Measurements from ENCODE around the gene CHRNA1. TPM values are rescaled to one million over a fixed set of nuclear protein-coding genes. Genes with fewer than 3 reads are reported as not detected.

CHRNA1 gene
- total RNA-seq, 1 experiment from 2014 or later = not detected

DNA sequence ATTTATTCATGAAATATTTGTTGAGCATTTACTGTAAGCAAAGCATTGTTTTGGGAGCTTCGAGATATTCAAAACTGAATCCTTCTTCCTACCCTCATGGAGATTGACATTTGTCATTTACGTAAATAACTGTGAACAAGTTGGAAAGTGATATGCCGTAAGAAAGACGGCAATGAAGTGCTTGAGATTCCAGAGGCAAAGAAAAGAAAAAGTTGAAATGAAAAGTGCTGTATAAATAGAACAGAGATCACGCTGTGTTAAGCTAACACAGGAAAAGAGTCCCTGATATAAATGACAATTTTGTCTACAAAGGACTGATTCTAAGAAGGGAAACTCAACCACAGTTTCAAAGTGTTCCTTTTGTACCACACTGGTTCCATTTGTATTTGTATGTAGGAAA, 1.8 kb downstream of the CHRNA1 start:
- Histone ChIP-seq H3K14ac (ENCODE audit: insufficient read depth, low read length) (no peak overlapping the region), H3T11ph (ENCODE audit: low read length) (no peak overlapping the region), H4K91ac (ENCODE audit: insufficient read length, low read depth, low read length) (no peak overlapping the region), H3K23ac (ENCODE audit: insufficient read length, low read depth, low read length) (no peak overlapping the region), H3K27me3 (ENCODE audit: insufficient read depth, low read length) (no peaks in the 10 kb centered on the region), H2BK5ac (ENCODE audit: insufficient read length, low read length) (no peak overlapping the region), H3K4me1 (ENCODE audit: insufficient read depth, low read length) (0 out of 2 replicates have a peak, but pooled peaks cover 4% of the 10 kb centered on the region), H2AFZ (ENCODE audit: low read length) (no peak overlapping the region), H3K56ac (ENCODE audit: insufficient read length, low read depth, low read length) (no peak overlapping the region), H2AK5ac (ENCODE audit: insufficient read length, low read length) (no peak overlapping the region), H4K8ac (replicated peaks; ENCODE audit: insufficient read length, low read depth, low read length) (no peak overlapping the region), H3K79me2 (ENCODE audit: insufficient read depth, low read length) (no peaks in the 10 kb centered on the region), H3K4me2 (ENCODE audit: insufficient read depth, insufficient read length, low read length) (no peak overlapping the region), H2BK20ac (ENCODE audit: low read depth, low read length, poor library complexity, severe bottlenecking) (no peak overlapping the region), H2BK15ac (ENCODE audit: low read depth, low read length) (no peak overlapping the region), H3K79me1 (ENCODE audit: insufficient read depth, low read depth, low read length, poor library complexity, severe bottlenecking) (no peaks in the 10 kb centered on the region), H2BK120ac (ENCODE audit: low read depth, low read length, poor library complexity, severe bottlenecking) (no peak overlapping the region), H3K27ac (ENCODE audit: insufficient read length, low read depth, low read length) (no peak overlapping the region), H3K9ac (ENCODE audit: extremely low read depth, insufficient read length, low read length) (no peak overlapping the region), H3K9me3 (ENCODE audit: control insufficient read depth, low read depth, low read length) (no peaks in the 10 kb centered on the region), H2BK12ac (ENCODE audit: insufficient read length, low read depth, low read length) (no peak overlapping the region), H3K18ac (ENCODE audit: insufficient read length, low read depth, low read length) (no peak overlapping the region), H3K4ac (ENCODE audit: low read depth, low read length) (no peak overlapping the region), H4K20me1 (ENCODE audit: control insufficient read depth, insufficient read depth, insufficient read length) (no peaks in the 10 kb centered on the region), H4K5ac (ENCODE audit: insufficient read length, low read depth, low read length) (no peak overlapping the region), H3K23me2 (ENCODE audit: insufficient read length, low read depth, low read length, poor library complexity, severe bottlenecking) (no peaks in the 10 kb centered on the region)
- no peak overlapping the region for H3K27ac Mint-ChIP-seq
- H3K36me3 Mint-ChIP-seq (ENCODE audit: insufficient read depth in 1 of 3, low read depth in 3 of 3) = no peaks in the 10 kb centered on the region; a peak in 1 of 7 replicates
- H3K4me3 Mint-ChIP-seq = no peak overlapping the region
- H3K9me3 Mint-ChIP-seq = no peaks in the 10 kb centered on the region
- TF ChIP-seq CTCF (conservative IDR thresholded peaks at IDR 0.05) = no peak
- WGBS (ENCODE audit: extremely low coverage, insufficient read length, low lambda C conversion rate) = no CpG with 5 or more reads among the region's 5 CpGs
- peaks cover 19 to 27% of the 10 kb centered on the region in 2 experiments for H3K4me1 Mint-ChIP-seq
- DNase-seq = no peak
- H3K27me3 Mint-ChIP-seq (ENCODE audit: low read depth) = no peaks in the 10 kb centered on the region; the same call in 1 of the 2 replicates

Data from H9 (cell line).